Measurements from ENCODE around the gene TVP23B.
A peak's percentile ranks its signal among the peaks of the same experiment; 100 is the strongest.
"Not testable (repeated sequence)": the region's sequence is repeated elsewhere in the genome, so short reads cannot be mapped to it uniquely, and the experiment has no call there.

TVP23B gene

DNA sequence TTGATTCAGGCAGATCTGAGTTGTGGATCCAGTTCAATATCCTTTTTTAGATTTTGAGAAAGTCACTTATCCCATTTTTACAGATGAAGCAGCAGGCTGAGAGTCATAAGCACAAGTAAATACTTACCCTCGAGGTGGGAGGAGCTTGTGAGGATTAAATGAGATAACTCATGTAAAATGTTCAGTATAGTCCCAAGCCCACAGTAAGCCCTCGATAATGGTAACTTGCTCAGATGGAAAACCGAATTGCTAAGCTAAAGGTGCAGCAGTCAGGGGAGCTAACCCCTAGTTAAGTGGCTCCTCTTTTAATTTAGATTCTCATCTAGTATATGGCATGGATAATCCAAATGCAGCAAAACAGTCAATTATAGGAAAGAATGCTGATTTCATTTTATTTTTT, 34.9 kb downstream of the TVP23B start:
- not testable (repeated sequence) for H3K36me3 Mint-ChIP-seq (ENCODE audit: insufficient read depth); DNase-seq (ENCODE audit: low spot score in 2 of 2); H3K27ac Mint-ChIP-seq (ENCODE audit: low read depth); H3K9me3 Mint-ChIP-seq; H3K4me1 Mint-ChIP-seq; ATAC-seq (replicated peaks; ENCODE audit: extremely low read depth, poor library complexity, severe bottlenecking); H3K4me3 Mint-ChIP-seq
- H3K27me3 Mint-ChIP-seq, result peaks cover 13% of the 10 kb centered on the region

- H3K4me1 Mint-ChIP-seq; H3K4me3 Mint-ChIP-seq; H3K36me3 Mint-ChIP-seq (ENCODE audit: insufficient read depth); H3K9me3 Mint-ChIP-seq; H3K27ac Mint-ChIP-seq (ENCODE audit: low read depth): not testable (repeated sequence)
- DNase-seq (ENCODE audit: low spot score in 2 of 2) (peak in 1 of 2 donors; percentile 33), ATAC-seq (replicated peaks; ENCODE audit: extremely low read depth, poor library complexity, severe bottlenecking) (peak; percentile 58)
- H3K27me3 Mint-ChIP-seq, result peaks cover 13% of the 10 kb centered on the region
These were observed 35.7 kb downstream of the TVP23B start for GRCh38 chr17:18816489-18817371.

DNA sequence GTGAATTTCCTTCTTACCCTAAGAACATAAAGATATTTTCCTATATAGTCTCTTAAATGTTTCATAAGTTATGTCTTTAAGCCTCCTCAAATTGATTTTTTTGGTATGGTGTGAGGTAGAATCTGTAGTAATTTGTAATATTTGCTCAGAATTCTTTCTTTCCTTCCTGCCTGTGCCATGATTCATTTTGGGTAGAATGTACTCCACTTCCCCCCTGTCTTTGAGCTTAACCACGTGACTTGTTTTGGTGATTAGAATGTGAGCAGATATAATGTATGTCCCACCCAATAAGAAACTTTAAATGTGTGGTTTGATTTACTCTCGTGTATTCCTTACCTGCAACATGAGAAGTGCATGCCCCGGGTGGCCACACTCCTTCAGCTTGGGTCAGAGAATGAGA, 40.4 kb downstream of the TVP23B start:
- not testable (repeated sequence) for DNase-seq (ENCODE audit: low spot score in 2 of 2); H3K4me1 Mint-ChIP-seq; H3K4me3 Mint-ChIP-seq; H3K36me3 Mint-ChIP-seq (ENCODE audit: insufficient read depth); ATAC-seq (replicated peaks; ENCODE audit: extremely low read depth, poor library complexity, severe bottlenecking); H3K27ac Mint-ChIP-seq (ENCODE audit: low read depth); H3K9me3 Mint-ChIP-seq
- peaks cover 22% of the 10 kb centered on the region for H3K27me3 Mint-ChIP-seq

DNA sequence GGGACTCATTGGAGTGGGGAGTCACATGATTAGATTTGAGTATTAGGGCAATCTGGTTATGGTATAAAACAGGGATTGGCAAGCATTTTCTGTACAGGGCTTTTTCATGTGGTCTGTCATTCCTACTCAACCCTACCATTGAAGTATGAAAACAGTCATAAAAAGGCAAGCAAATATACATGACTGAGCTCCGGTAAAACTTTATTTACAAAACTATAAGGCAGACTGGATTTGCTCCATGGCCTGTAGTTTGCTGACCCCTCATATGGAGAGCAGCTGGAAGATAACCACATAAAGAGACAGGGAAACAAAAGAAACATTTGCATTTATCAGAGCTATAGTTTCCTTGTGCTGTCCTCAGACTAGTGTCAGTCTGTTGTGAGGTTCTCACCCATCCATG, 46.6 kb downstream of the TVP23B start:
- H3K4me1 Mint-ChIP-seq; H3K27me3 Mint-ChIP-seq; H3K4me3 Mint-ChIP-seq; H3K9me3 Mint-ChIP-seq; DNase-seq (ENCODE audit: low spot score in 2 of 2); ATAC-seq (replicated peaks; ENCODE audit: extremely low read depth, poor library complexity, severe bottlenecking); H3K27ac Mint-ChIP-seq (ENCODE audit: low read depth); H3K36me3 Mint-ChIP-seq (ENCODE audit: insufficient read depth): not testable (repeated sequence)

GRCh38 chr17:18848501-18848900, 67.5 kb downstream of the TVP23B start:
- DNase-seq (ENCODE audit: low spot score in 2 of 2), result no peak
- H3K4me1 Mint-ChIP-seq, result no peaks in the 10 kb centered on the region
- H3K27ac Mint-ChIP-seq (ENCODE audit: low read depth), result no peak overlapping the region
- no peaks in the 10 kb centered on the region for H3K27me3 Mint-ChIP-seq
- no peak overlapping the region for H3K4me3 Mint-ChIP-seq
- peaks cover 4% of the 10 kb centered on the region for H3K36me3 Mint-ChIP-seq (ENCODE audit: insufficient read depth)
- no peak for ATAC-seq (replicated peaks; ENCODE audit: extremely low read depth, poor library complexity, severe bottlenecking)
- H3K9me3 Mint-ChIP-seq, result no peaks in the 10 kb centered on the region

DNA sequence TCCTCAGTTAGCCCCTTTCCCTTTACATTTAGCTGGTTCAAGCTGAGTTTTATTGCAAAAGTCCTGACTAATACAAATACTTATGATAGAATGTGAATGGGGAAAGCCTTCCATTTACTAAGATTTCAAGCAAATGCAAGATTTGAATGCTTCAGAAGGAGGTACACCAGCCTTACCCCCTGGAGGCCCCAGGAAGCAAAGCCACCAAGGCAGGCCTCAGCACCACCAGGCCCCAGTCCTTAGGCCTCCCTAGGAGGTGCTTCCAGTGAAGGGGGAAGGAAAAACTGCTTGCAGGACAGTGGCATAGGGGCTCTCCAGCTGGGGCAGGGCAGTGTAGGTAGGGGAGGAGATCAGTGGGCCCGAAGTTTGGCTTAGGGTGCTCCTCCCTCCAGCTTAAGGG, 69.7 kb downstream of the TVP23B start:
- Mint-ChIP-seq H3K36me3 (ENCODE audit: insufficient read depth) (peaks cover 4% of the 10 kb centered on the region), H3K27ac (ENCODE audit: low read depth) (no peak overlapping the region), H3K9me3 (no peaks in the 10 kb centered on the region), H3K4me3 (no peak overlapping the region), H3K4me1 (peaks cover 4% of the 10 kb centered on the region), H3K27me3 (no peaks in the 10 kb centered on the region)
- DNase-seq (ENCODE audit: low spot score in 2 of 2) (no peak), ATAC-seq (replicated peaks; ENCODE audit: extremely low read depth, poor library complexity, severe bottlenecking) (no peak)

DNA sequence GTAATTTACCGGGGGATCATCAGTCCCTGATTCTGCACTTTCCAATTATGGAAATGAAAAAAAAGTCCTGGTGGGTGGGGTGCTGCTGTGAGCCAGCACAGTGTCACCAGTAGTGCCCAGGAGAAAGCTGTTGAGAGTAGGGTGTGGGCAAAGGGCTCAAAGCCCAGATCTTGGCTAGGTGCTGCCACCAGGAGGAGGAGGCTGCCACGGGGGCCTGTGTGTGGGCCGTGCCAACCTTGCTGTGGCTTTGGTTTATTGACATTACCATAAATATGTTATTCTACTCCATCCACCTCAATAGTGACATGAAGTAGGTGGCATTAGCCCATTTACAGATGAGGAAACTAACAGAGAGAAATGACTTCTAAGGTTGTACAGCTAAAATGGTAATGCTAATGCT, 70.2 kb downstream of the TVP23B start:
- H3K4me3 Mint-ChIP-seq, result no peak overlapping the region
- H3K27me3 Mint-ChIP-seq, result no peaks in the 10 kb centered on the region
- H3K27ac Mint-ChIP-seq (ENCODE audit: low read depth), result no peak overlapping the region
- peaks cover 7% of the 10 kb centered on the region for H3K36me3 Mint-ChIP-seq (ENCODE audit: insufficient read depth)
- no peaks in the 10 kb centered on the region for H3K9me3 Mint-ChIP-seq
- DNase-seq (ENCODE audit: low spot score in 2 of 2) (no peak), ATAC-seq (replicated peaks; ENCODE audit: extremely low read depth, poor library complexity, severe bottlenecking) (no peak)
- H3K4me1 Mint-ChIP-seq, result peaks cover 9% of the 10 kb centered on the region

DNA sequence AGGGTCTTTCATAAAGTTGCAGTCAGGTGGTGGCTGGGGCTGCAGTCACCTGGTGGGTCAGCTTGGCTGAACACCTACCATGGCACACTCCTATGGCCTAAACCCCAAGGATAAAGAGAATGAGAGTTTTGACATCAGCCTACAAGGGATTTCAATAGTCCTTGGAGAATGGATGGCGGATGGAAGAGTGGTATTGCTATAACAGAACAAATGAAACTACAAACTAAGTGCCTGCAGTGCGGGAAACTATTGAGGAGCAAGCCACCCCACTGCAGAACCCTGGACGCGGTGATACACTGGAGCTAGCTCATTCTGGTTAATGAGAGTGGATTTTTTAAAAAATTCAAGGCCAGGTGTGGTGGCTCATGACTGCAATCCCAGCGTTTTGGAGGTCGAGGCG, 74.0 kb downstream of the TVP23B start:
- Mint-ChIP-seq H3K27me3 (no peaks in the 10 kb centered on the region), H3K4me1 (peaks cover 26% of the 10 kb centered on the region), H3K27ac (ENCODE audit: low read depth) (peak overlapping the region; percentile 89), H3K36me3 (ENCODE audit: insufficient read depth) (peaks cover 6% of the 10 kb centered on the region), H3K9me3 (no peaks in the 10 kb centered on the region), H3K4me3 (peak overlapping the region; percentile 86)
- DNase-seq (ENCODE audit: low spot score in 2 of 2), result no peak
- ATAC-seq (replicated peaks; ENCODE audit: extremely low read depth, poor library complexity, severe bottlenecking), result no peak

DNA sequence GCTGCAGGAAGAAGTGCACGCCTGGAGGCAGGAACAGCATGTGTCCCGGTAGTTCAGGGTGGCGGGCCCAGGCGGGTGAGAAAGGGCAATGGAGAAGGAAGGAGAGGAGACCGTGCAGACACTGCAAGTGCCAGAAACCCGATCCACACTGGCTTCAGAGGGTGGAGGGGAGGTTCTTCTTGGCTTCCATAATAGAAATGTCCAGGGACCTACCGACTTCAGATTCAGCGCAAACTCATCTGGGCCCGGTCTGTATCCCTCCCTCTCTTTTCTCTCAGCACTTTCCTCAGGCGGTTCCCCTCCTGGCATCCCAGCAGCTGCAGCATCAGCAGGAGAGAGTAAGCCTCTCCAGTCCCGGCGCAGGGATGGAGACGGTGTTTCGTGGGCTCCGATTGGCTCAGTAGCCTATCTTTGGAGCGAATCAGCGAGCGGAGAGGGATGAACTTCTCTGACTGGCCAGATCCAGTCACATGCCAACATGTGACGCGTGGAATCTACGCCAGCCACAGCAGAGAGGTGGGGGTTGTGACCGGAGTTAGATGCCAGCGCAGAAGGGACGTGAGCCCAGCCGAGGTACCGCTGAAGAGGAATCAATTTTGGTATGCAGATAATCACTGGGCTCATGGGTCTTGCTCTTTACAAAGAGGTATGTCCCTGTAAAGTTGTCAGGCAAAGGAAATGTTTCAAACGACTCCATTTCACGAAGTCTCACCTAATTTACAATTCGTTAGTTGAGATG, 75.0 kb downstream of the TVP23B start:
- peak overlapping the region; percentile 86 for H3K4me3 Mint-ChIP-seq
- peaks cover 36% of the 10 kb centered on the region for H3K4me1 Mint-ChIP-seq
- ATAC-seq (replicated peaks; ENCODE audit: extremely low read depth, poor library complexity, severe bottlenecking) (peak; percentile 94), DNase-seq (ENCODE audit: low spot score in 2 of 2) (peak; percentile 60 to 78)
- H3K27me3 Mint-ChIP-seq, result no peaks in the 10 kb centered on the region
- H3K9me3 Mint-ChIP-seq, result no peaks in the 10 kb centered on the region
- peak overlapping the region; percentile 89 for H3K27ac Mint-ChIP-seq (ENCODE audit: low read depth)
- H3K36me3 Mint-ChIP-seq (ENCODE audit: insufficient read depth), result peaks cover 4% of the 10 kb centered on the region

Measured in central memory CD8-positive, alpha-beta T cell (primary cell).